ENCODE measurements around the gene RIPOR3.
"Not testable (repeated sequence)": the region's sequence is repeated elsewhere in the genome, so short reads cannot be mapped to it uniquely, and the experiment has no call there.

The RIPOR3 gene

GRCh38 chr20:50723672-50724071, 32.3 kb upstream of the RIPOR3 start:
- no peak for DNase-seq

- no peak for DNase-seq
Measured at GRCh38 chr20:50722424-50723155, 31.2 kb upstream of the RIPOR3 start.

GRCh38 chr20:50721881-50722281, 30.5 kb upstream of the RIPOR3 start:
- no peak for DNase-seq

- no peak for DNase-seq
Measured at GRCh38 chr20:50720582-50720981, 29.2 kb upstream of the RIPOR3 start.

GRCh38 chr20:50720026-50720425, 28.7 kb upstream of the RIPOR3 start:
- no peak for DNase-seq

- no peak for DNase-seq
Measured at GRCh38 chr20:50719328-50719727, 28.0 kb upstream of the RIPOR3 start.

GRCh38 chr20:50717974-50718761, 26.8 kb upstream of the RIPOR3 start:
- DNase-seq = no peak

- no peak for DNase-seq
Measured at GRCh38 chr20:50717312-50717711, 26.0 kb upstream of the RIPOR3 start.

GRCh38 chr20:50716518-50716917, 25.2 kb upstream of the RIPOR3 start:
- no peak for DNase-seq

- DNase-seq = no peak
Measured at GRCh38 chr20:50715694-50716093, 24.4 kb upstream of the RIPOR3 start.

GRCh38 chr20:50714426-50714825, 23.1 kb upstream of the RIPOR3 start:
- DNase-seq = not testable (repeated sequence)

- no peak for DNase-seq
Measured at GRCh38 chr20:50713657-50714101, 22.3 kb upstream of the RIPOR3 start.

GRCh38 chr20:50712771-50713656, 21.7 kb upstream of the RIPOR3 start:
- DNase-seq = no peak

- no peak for DNase-seq
Measured at GRCh38 chr20:50711113-50711825, 19.9 kb upstream of the RIPOR3 start.

- DNase-seq = no peak
Measured at GRCh38 chr20:50710492-50711063, 19.2 kb upstream of the RIPOR3 start.

GRCh38 chr20:50709636-50709973, 18.3 kb upstream of the RIPOR3 start:
- DNase-seq = no peak

GRCh38 chr20:50708845-50709635, 17.7 kb upstream of the RIPOR3 start:
- no peak for DNase-seq

GRCh38 chr20:50704971-50705370, 13.6 kb upstream of the RIPOR3 start:
- no peak for DNase-seq

- DNase-seq = no peak
Measured at GRCh38 chr20:50704514-50704913, 13.2 kb upstream of the RIPOR3 start.

- DNase-seq = not testable (repeated sequence)
Measured at GRCh38 chr20:50703651-50704438, 12.5 kb upstream of the RIPOR3 start.

All from T-helper 1 cell (primary cell).